RCC 7860 (cell line): Measurements from ENCODE around the gene ARHGAP15.

ENCODE experiments used
- DNase-seq: peaks from one replicate; pipeline ENCODE4 v3.0.0-alpha.2; 2015; ENCODE audit warnings: low spot score
- FAIRE-seq: peaks from 2 replicates; lab custom pipeline; 2012; peaks lifted over from hg19 to GRCh38; lab: Jason Lieb, UNC

Gene ARHGAP15

DNA sequence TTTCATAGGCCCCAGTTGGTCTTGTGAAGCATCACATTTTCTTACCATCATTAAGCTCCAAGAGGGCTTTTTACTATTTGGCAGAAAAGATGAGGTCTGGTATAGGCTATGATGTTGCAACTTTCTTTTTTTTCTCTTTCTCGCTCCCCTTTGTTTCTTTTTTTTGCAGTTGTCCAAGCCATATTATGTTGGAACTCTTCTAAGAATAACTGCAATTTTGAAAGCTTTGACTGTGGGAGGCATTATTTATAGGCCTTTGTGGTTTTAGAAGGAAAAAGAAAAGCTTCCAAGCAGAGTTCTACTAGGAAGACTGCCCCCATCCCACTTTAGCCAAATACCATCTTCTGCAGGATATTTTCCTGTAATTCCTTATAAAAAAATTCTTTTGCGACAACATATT, 571.6 kb downstream of the ARHGAP15 start:
- no peak for FAIRE-seq
- no peak for DNase-seq

DNA sequence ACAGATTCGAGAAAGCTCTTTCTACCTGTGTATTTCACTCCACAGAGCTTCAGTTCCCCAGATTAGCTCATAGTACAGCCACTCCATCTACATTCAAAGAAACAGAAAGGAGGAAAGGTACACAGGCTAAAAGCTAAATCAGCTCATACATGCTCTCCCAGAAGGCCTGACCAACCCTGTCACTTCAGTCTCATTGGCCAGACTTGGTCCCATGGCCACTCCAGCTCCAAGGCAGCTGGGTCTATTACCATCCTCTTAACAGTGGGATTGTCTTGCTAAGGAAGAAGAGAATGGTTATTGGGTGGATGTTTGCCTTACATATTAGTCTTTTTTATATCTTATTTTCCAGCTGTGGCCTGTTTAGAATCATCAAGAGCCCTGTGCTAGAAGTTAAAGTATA, 572.6 kb downstream of the ARHGAP15 start:
- no peak for DNase-seq
- FAIRE-seq = no peak

DNA sequence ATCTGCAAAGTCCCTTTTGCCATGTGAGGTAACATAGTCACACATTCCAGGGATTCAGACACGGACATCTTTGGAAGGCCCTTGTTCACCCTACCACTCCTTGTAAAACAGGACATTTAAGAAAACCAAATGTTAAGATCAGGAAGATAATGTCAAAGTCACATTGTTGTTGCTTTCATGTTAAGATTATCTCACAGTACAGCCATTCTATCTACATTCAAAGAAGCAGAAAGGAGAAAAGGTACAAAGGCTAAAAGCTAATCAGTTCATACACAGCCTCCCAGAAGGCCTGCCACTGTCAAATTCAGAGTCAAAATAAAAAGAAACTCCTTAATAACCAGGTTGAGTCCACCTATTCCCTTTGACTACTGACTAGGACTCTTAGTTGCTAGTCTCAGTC, 573.7 kb downstream of the ARHGAP15 start:
- FAIRE-seq = no peak

DNA sequence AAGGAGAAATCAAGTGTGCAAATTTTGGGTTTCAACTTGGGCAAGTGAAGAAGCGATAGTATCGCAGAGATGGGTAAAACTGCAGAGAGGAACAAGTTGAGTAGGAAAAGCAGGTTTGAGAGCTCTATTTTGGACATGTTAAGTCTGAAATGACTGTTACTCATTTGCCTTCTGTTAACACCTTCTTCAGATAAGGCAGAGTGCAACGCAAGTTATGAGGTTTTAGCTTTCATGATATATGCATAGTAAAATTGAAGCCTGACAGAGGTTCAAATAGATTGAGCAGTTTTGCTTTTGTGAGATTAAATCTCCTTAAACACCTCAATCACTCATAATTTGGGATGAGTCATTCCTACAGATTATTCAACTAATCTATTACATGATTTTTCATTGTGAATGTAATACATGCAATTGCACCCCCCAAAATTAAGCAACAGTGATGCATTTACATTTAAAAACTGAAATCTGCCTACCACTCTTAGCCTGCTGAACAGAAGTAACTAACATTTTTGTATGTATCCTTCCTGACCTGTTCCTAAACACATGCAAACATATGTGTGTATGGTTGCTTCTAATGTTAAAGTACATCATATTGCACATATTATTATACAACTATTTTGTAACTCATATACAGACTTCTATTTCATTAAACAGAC, 575.4 kb downstream of the ARHGAP15 start:
- FAIRE-seq = no peak
- no peak for DNase-seq

More for the DNA sequence above, 573.7 kb downstream of the ARHGAP15 start:
- no peak for DNase-seq

DNA sequence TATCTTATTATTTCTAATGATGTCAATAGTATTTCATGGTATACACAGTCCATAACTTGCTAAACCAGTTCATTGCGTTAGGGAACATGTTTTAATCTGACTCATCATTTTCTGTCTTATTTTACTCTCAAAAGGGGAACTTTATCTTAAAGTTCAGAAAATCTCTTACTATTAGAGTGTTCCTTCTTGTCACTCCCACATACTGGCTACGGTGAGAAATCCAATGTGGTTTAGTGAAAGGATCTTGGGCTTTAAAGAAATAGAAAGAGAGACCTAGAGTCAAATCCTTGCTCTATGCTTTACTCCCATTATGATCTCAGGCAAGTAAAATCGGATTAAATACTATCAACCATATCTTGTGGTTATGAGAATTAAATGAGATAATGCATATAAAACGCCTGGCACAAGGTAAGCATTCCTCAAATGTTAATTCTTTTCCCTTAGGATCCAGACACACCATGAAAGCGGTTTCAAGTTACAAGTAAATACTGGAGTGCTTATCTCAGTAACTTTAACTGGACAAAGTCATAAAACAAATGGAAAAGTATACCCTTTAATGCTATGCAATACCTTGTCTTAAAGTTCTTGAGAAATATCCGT, 576.0 kb downstream of the ARHGAP15 start:
- no peak for FAIRE-seq
- no peak for DNase-seq

DNA sequence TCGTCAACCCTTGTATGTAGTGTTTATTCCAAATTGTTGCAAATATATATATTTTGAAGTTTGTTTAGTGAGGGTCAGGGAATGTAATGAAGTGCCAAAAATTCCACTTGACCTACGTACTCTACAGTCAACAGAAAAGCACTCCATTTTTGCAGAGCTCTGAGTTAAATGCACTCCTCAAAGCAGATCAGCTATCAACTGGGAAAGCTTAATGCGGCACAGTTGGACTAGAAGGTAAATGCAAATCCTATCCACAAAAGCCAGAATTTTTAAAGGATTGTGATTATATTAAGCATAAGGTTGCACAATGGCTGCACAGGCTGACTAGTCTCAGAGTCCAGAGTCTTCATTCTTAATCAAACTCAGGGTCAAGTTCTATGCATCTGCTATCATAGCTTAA, 577.1 kb downstream of the ARHGAP15 start:
- no peak for DNase-seq
- FAIRE-seq = no peak

DNA sequence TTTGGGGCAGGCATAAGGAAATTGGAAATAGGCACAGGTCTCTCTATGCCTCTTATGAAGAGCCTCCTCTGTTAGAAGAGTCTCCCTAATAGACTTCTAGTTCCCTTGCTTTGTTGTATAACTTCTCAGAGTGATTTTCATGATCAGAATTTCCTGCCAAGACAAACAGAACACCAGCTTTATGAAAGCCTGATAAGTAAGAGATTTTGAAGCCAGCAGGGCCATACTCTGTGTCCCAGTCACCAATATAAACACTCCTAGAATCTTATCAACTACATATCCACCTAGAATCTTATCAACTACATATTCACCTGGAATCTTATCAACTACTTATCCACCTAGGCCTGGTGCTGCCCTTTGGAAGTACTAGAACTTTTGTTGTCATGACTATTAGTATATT, 579.5 kb downstream of the ARHGAP15 start:
- DNase-seq = no peak
- no peak for FAIRE-seq

DNA sequence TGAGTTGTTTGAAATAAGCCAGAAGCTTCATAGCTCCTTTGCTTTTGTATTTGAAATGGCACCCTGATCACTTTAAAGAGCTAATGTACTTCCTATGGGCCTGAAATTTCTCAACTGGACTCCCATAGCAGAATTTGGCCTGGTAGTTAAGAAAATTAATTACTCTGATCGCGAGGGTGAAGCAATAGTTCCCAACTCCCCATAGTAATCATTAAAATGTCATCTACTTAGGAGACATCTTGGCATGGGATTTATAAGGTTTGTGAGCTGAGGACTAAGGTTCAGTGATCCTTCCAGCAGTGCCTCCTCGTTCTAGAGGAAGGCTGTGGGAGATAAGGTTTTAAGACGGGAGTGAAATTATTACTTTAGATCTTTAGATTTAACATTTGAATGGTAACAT, 581.0 kb downstream of the ARHGAP15 start:
- FAIRE-seq (no peak), DNase-seq (no peak)

DNA sequence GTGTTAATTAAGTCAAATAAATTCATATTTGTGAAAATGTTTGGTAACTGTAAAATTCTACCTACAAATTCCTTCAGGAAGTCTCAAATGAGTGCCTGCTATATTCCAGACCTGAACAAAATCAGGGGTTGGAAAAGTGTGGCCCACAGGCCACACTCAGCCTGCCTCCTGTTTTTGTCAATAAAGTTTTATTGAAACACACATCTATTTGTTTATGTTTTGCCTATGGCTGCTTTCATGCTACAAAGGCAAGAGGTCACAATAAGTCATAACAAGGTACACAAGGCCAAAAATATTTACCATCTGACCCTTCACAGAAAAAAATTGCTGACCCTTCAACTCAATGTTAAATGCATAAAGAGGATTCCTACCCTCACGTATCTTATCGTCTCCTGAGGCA, 581.7 kb downstream of the ARHGAP15 start:
- no peak for FAIRE-seq
- no peak for DNase-seq

DNA sequence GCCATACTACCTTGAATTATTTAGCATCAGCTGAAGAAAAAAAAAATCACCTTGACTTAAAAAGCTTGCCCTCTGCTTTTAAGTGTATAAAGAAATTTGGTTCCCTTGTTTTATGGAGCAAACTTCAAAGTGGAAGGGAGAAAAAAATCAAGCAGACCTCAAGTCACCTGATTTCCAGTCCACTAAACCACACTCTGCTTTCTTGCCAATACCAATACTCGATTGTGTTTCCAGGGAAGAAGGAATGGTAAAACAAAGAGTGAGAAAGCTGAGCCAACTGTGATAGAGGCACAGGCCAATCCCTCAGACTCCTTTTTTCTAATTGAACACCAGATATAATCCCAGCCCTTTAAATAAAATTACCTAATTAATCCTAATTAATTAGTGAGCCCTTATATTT, 587.3 kb downstream of the ARHGAP15 start:
- no peak for FAIRE-seq
- DNase-seq = no peak

DNA sequence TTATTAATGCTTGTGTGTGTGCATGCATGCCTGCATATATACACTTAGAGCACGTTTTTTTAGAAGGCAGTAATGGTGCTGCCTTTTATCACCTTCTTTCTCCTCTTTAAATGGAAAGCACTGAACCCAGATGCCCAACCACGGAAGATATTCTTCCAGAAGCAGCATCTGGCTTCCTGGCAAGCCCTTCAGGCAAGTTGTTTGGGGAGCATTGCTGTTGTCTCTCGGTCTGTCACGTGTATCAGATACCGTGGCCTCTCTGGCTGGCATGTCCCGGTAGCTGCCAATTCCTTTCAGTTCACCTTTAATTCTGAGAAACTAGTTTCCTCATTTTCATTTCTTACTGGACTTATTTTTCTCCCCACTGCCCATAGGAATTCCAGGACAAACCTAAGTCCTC, 587.8 kb downstream of the ARHGAP15 start:
- no peak for FAIRE-seq
- no peak for DNase-seq

DNA sequence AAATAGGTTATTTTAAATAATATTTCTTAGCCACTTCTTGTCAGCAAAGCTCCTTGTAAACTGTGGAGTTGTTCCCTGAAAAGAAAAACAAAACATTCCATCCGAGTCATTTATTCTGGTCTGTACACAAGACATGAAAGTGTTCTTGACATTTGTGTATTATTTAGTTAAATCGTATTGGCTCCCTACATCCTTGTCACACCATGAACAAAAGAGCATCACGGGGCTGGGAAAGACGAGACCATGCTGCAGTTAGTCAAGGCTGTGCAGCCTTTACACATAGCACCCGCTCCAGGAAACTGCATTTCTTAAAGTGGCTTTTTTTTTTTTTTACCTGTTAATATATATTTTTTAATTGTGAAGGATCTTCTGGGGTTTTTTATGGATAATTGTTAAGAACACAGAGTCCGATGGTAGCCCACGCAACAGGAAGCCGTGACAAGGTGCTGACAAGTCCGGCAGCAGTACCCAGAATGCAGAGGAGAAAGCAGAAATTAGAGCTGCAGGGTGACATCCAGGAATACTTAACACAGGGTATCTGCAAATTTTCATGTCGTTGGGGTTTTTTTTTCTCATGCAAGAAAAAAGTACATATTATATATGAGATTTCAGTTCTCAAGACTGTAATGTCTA, 588.4 kb downstream of the ARHGAP15 start:
- DNase-seq (no peak), FAIRE-seq (no peak)

DNA sequence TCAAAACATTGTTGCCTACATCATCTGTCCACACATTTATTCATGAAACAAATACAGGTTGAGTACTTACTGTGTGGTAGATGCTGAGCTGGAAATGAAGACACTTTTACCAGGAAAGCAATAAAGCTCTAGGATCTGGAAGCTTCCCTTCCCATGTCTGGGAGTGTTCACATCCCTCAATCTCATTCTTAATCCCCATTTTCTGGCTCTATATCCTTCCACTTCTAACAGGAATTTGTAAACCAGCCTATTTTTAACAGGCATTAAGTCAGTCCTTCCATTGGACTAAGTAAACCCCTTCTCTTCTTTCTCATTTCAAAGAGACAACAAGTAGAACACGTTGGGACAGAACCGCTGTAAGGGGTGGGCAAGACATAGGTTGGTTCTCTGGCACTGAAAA, 589.5 kb downstream of the ARHGAP15 start:
- FAIRE-seq (no peak), DNase-seq (no peak)

DNA sequence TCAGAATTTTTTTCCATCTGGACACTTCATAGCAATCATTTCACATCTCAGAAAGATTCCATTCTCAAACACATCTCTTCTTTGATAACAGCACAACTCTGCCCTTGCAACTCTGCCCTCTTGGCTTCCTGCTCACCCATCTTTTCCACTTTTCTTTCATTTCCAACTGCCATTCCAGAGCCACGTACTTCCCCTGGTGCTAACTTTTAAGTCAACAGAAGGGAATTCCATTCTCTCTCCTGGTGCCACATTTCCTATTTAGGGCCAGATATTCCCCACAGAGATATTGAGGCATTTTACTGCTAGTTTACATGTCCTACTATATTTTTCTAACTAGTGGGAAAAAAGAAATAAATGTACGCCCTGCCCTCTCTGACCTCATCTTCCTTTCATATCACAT, 590.2 kb downstream of the ARHGAP15 start:
- no peak for DNase-seq
- FAIRE-seq = no peak

DNA sequence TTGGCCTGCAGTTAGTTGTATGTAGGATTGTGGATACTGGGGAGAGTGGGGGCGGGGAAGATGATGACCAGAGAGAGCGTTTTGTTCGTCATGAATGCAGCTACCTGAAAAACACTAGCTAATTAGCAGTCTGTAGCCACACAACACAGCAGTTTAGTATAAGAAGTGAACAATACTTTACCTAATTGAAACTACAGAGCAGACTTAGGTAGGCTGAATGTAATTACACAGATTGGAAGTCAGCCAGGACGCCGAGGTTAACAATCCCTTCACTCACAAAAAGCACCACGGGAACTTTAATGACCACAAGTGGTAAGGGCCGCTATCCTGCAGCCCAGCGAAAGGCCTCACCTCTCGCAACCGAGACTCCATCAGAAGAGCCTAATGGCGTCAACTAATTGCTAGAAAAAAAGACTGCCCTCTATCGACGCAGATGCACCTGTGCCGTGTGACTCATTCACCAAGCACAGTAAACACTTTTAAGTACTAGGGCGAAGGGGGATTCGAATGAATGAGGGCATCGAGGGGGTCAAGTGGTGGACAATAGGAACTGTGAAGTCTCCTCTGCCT, 591.0 kb downstream of the ARHGAP15 start:
- DNase-seq = no peak
- no peak for FAIRE-seq

DNA sequence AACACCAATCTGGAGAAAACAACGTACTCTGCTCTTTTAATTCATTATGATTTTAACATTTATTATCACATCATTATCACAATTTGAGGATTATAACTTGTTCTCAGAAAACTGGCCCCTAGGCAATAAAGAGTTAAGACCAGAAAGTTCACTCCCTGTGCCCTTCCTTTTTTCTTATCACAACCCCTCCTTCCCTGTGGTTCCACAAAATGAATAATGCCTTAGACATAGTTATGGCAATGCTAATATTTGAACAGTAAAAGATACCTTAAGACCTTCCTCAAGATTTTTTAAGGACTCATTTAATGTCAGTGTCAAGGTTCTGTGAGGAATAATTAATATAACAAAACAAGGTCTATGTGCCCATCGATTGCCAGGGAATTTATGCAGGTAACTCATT, 596.2 kb downstream of the ARHGAP15 start:
- DNase-seq (no peak), FAIRE-seq (no peak)

DNA sequence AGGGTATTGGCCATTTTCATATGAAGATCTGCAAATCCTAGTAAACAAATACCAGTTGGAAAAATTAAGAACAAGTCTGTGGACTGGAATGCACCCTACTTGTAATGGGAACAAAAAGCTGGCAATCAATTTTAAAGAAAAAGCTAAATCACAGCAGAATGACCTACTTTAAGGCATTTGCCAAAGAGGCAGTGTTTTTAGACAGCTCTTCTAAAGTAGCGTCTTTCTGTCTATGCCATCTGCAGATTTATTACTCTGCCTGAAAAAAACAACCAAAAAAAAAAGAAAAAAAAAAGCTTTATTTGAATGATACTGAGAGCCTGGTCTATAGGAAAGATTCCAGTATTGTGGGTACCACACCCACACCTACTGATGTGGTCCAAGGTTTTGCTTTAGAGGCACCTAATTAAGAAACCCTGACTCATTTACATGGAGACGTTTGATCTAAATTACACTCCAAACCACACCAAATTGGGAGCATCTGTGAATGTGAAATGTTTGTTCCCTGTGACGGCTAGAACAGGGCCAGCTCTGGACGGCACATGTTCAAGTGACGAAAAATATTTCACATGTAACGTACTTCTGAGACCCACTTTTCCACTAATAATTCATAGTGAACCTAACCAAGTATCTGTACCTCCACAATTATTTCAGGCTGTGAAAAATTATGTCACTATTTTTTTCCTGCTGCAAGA, 597.1 kb downstream of the ARHGAP15 start:
- DNase-seq (no peak), FAIRE-seq (no peak)

DNA sequence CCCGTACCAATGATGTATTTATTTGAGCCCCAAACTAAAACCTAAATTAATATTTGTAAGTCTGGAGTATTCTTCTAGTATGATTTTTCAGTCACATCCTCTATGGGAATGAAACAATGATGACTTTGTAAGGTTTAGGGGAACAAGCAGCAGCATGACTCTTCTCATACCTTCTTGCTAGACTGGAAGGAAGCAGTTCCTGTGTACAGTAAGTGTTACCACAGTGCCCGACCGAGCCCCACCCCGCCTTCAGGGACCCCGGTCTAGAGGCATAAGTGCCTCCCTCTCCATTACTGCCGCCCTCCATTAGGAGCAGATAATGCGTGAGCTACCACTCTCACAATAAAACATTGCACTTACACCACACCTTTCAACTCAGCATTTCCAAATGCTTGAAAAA, 599.3 kb downstream of the ARHGAP15 start:
- FAIRE-seq = no peak

DNA sequence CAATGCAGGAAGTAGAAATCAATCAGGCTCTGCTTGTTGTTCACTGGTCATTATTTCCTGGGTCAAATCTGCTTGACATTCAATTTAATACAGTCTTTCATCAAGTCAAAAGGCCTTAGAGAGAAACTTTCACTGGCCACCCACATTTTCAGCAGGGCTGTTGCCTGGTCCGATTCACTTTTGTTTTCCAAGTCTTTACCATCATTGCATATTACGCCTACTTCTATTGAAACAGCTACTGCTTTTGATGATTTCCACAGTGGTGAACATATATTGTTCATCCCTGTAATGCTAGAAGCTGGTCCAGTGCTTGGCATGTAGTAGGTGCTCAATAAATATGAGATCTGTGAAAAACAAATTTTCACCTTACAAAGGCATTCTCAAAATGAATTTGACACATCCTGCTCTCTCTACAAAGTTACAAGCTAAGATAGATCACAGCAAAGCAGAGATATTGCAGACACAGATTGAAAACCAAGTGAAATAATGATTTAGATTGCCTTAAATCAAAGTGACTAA, 600.1 kb downstream of the ARHGAP15 start:
- FAIRE-seq (no peak), DNase-seq (no peak)

More for the DNA sequence above, 599.3 kb downstream of the ARHGAP15 start:
- no peak for DNase-seq

DNA sequence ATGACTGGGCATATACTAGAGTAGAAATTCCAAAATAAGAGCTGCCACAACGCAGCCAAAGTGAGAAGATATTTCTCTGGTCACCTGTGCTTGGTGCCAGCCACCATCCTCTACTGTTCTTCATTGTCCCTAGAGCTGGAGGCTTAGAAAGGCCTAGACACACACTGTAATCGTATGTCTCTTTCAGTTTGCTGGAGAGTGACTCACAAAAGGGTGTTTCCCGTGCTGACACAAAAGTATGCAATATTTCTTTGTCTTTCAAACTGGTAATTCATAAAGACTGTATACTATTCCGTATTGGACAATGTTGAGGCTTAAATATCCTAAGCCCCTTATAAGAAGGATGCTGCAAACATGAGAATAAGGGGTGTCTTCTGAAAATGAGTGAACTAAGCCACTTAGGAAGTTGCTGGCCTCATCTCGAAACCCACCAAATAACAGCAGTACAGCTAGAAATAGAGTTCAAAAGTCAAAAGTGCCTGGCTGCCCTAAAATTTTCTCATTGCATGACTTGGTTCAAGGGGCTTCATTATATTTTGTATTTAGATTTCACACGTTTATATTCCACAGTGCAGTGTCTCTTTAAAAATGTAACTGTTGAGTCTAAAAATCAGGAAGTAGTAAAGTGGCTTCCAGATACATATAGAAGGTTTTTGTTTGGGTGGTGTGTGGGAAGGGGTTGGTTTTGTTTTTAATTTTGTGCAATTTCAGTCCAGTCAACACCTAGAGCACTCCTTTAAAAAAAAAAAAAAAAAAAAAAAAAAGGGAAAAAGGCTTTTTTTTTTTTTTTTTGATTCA, 601.1 kb downstream of the ARHGAP15 start:
- DNase-seq = peak; percentile 50
- FAIRE-seq = peak; percentile 41

DNA sequence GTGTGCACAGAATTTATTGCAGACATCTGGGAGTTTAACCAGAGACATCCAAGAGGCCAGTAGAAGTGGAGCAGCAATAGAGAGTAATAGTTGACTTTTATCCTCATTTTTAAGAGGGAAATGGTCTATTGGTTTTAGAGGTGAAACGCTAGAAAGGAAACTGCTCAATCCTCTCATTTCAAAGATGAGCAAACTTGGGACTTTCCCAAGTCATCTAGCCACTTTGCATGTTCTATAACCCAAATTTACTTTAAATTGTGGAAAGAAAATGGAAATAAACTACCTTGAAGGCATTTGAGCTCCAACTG, 601.7 kb downstream of the ARHGAP15 start:
- peak; percentile 7 for DNase-seq
- FAIRE-seq = peak; percentile 45
